NCI-H460 (cell line): ENCODE data around the gene FBXO10. TPM values are rescaled to one million over a fixed set of nuclear protein-coding genes. Genes with fewer than 3 reads are reported as not detected.

Experiments used
- DNase-seq: peaks from one replicate; pipeline ENCODE4 v3.0.0-alpha.2; 2016; ENCODE audit warnings: low read depth; ENCODE audit errors: extremely low read depth
- total RNA-seq: library from RNA; depleted of rRNA; stranded (reverse); fragments of >200 nt; shearing (Covaris generic); gene quantifications from 2 replicates; pipeline ENCODE4 v1.2.3, GENCODE V29; 2014

The FBXO10 gene
- total RNA-seq, 1 experiment from 2014 or later = 2.0 TPM

GRCh38 chr9:37554318-37554717, 21.9 kb downstream of the FBXO10 start:
- DNase-seq = no peak

GRCh38 chr9:37551888-37552287, 24.3 kb downstream of the FBXO10 start:
- DNase-seq = no peak

- no peak for DNase-seq
Observed at GRCh38 chr9:37551468-37551867, 24.7 kb downstream of the FBXO10 start.

GRCh38 chr9:37550781-37551180, 25.4 kb downstream of the FBXO10 start:
- DNase-seq = no peak

- DNase-seq = no peak
Observed at GRCh38 chr9:37549527-37549926, 26.7 kb downstream of the FBXO10 start.

GRCh38 chr9:37547328-37547878, 28.8 kb downstream of the FBXO10 start:
- no peak for DNase-seq

GRCh38 chr9:37543468-37543867, 32.7 kb downstream of the FBXO10 start:
- no peak for DNase-seq

GRCh38 chr9:37542895-37543294, 33.3 kb downstream of the FBXO10 start:
- DNase-seq = no peak

GRCh38 chr9:37542488-37542887, 33.7 kb downstream of the FBXO10 start:
- DNase-seq = no peak

GRCh38 chr9:37541465-37541864, 34.7 kb downstream of the FBXO10 start:
- DNase-seq = no peak

- DNase-seq = no peak
Observed at GRCh38 chr9:37540634-37541033, 35.5 kb downstream of the FBXO10 start.

- DNase-seq = no peak
Observed at GRCh38 chr9:37539634-37540033, 36.5 kb downstream of the FBXO10 start.

GRCh38 chr9:37538099-37538498, 38.1 kb downstream of the FBXO10 start:
- no peak for DNase-seq

- DNase-seq = no peak
Observed at GRCh38 chr9:37534901-37535300, 41.3 kb downstream of the FBXO10 start.

- DNase-seq = no peak
Observed at GRCh38 chr9:37534412-37534811, 41.8 kb downstream of the FBXO10 start.

- no peak for DNase-seq
Observed at GRCh38 chr9:37531699-37532098, 44.5 kb downstream of the FBXO10 start.

- no peak for DNase-seq
Observed at GRCh38 chr9:37528652-37529471, 47.3 kb downstream of the FBXO10 start.

GRCh38 chr9:37523916-37524315, 52.3 kb downstream of the FBXO10 start:
- no peak for DNase-seq

GRCh38 chr9:37522971-37523370, 53.2 kb downstream of the FBXO10 start:
- DNase-seq = no peak

- no peak for DNase-seq
Observed at GRCh38 chr9:37521111-37521510, 55.1 kb downstream of the FBXO10 start.

GRCh38 chr9:37520641-37521040, 55.5 kb downstream of the FBXO10 start:
- DNase-seq = no peak

- no peak for DNase-seq
Observed at GRCh38 chr9:37517923-37518322, 58.3 kb downstream of the FBXO10 start.
